GM18907 (cell line): ENCODE data around the gene GINS1.

Source experiments
- ATAC-seq: cut with Tn5 transposase; IDR thresholded peaks from one replicate; pipeline ENCODE4 v1.9.1; 2021; ENCODE audit warnings: mild to moderate bottlenecking, moderate library complexity; ENCODE audit not compliant: unreplicated experiment

Gene GINS1

GRCh38 chr20:25491446-25492038, 84.1 kb downstream of the GINS1 start:
- no peak for ATAC-seq

- no peak for ATAC-seq
Observed at GRCh38 chr20:25493137-25493536, 85.7 kb downstream of the GINS1 start.

DNA sequence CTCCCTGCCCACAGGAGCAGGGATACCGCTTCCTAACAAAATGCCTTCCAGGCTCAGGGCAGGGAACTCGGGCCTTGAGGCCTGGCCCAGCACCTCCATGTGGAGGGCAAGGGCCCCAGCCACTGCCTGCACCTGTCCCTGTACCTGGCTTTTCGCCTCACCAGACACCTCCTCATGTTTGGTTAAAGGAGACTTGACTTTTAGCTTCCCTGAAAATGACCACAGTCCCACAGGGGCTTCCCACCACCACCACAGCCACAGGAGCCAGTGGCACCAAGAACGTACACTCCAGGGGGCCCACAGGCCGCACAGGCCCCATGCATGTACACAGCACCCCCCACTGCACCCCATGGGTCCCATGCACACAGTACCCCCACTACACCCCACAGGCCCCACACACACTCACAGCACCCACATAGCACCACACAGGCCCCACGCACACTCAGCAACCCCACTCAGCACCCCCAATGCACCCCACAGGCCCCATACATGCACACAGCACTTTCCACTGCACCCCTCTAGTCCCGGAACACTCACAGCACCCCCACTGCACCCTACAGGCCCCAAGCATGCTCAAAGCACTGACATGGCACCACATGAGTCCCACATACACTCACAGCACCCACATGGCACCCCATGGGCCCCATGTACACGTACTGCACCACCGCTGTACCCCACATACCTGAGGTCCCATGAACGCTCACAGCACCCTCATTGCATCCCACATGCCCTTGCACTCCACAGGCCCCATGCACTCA, 86.5 kb downstream of the GINS1 start:
- ATAC-seq, result no peak

DNA sequence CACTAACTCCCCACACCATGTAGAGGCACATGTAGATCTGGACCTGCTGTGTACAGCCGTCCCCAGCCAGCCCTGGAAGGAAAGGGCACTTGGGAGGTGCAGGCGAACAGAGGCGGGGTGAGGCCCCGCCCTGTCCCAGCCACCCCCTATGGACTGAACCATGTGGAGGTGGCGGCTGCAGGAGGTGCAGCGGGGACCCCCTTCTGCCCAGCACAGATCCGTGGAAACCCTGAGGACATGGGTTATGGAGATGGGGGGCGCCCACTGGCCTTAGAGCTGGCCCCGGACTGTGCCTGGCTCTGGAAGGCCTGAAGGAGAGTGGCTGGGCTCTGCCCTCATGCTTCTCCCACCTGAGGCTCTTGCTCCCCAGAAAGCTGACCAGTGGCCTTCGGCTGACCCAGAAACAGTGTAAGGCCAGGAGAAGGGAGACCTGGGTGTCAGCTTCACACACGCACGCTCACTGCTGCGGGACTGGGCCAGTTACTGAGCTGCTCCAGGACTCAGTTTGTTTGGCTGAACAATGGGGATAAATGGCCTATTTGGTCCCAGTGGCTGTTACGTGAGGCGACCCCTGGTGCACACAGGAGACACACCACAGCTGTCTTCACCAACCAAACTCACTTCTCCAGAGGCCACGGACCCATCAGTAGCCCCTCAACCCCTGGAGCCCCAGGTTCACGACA, 87.2 kb downstream of the GINS1 start:
- no peak for ATAC-seq

DNA sequence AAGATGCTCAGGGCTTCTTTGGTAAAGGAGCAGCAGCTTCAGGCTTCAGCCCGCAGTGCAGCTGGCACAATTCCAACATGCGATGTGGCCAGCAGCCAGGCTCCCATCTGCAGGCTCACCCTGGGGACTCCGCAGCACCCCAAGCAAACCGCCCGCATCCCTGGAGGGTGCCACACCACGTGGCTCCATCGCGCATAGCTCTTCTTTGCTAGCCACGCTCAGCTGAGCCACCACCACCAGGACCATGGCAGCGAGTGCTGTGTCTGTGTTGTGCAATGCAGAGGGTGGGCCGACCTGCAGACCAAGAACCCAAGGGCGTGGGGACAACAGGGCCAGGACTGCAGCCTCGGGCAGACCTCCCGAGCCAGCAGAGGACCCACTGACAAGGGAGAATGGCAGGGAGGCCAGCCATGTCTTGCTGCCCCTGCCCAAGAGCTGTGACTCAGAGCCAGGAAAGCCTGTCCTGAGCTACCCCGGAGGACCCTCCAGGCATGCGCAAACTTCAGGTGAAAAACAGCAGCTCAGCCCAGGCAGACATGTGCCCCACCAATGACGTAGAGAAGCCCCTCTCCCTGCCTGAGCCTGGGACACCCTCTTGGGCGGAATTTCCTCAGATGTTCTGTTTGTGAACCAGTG, 87.8 kb downstream of the GINS1 start:
- no peak for ATAC-seq

DNA sequence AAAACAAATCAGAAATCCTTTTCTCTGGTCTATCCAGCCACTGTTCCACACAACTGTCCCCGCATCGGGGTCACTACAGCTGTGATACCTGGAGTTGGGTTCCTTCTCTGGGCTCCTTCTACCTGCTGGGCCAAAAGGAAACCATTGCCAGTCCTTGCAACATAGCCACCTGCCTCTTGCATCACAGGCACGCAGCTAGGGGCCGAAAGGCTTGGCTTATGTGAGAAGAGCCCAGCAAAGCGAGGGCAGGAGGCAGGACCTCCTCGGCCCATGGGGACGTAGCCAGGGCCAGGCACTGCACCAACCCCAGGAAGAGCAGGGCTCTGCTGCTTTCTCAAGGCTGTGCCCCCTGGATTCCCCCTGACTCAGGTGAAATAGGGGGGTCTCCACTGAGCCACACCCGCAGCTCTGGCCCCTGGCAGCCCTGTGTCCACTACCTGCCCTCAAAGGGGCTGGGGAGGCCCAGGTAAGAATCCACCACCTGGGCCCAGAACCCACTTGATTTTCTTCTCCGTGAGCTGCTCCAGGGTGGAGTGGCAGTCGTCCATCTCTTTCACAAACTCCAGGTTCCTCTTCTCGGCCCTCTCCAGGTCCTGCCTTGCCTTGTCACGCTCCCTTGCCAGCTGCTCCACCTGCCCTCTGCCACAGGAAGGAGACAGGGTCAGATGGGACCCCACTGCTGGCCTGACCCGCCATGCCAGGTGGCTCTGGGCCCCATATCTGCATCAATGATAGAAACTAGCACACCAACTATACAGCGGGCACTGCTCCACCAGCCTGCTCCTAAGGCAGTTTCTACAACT, 88.9 kb downstream of the GINS1 start:
- no peak for ATAC-seq

DNA sequence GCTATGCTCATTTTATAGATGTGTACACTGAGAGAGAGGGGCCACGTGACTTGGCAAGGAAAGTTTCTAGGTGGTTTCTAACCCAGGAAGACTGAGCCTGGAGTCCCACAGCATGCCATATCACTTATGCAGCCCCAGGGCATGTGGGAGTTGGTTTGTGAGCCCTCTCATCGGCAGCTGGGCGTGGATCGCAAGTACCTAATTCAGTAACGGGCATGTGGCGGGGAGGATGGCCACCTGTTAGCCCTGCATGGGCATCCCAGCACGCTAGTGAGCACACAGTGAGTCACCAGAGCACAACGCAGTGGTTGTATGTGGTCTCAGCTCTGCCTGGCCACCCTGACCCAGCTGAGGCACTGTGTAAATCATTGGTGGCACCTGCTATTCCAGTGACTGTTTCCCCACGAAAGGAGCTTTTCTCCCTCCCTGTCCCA, 89.5 kb downstream of the GINS1 start:
- ATAC-seq, result no peak

DNA sequence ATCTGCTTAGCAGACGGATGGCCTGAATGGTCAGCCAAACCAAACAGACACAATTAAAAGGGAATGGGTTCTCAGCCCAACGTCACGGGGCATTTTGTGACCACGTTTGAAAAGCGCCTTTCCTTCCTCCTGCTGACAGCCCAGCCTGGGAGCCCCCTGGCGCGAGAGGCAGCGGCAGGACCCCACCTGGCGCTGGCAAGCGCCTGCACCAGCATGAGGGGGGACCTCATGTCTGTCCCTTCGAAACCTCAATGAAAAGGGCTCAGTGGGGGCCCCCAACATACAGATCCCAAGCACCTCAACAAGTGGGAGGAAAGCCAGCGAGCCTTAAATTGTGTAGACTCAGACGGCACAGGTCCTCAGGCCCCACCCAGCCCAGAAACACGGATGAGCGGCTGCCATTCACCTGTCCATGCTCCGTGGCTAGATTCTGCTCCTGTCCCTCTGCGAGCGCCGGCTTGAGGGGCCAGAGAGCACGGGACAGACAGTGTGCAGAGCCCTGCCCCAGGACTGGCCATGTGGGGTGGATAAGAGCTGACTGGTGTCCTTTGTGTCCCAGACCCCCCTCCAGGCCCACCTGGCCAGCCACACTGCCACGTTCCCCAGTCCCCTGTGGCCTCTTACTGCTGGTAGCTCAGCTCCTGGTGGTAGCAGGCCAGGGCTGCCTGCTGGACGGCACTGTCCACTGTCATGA, 90.3 kb downstream of the GINS1 start:
- no peak for ATAC-seq
